SU-DHL-6 (cell line): Measurements from ENCODE around the gene CERS6.

Experiments
- EZH2phosphoT487 ChIP-seq: fragments of 200-600 bp; sonication (generic), shearing (Covaris generic); conservative IDR thresholded peaks from 2 replicates; pipeline ENCODE4 v1.6.1; 2018; ENCODE audit warnings: mild to moderate bottlenecking, antibody characterized with exemption, low read length, moderate library complexity, mixed read lengths
- TF ChIP-seq, protein P1 (sequence below): fragments of 200-600 bp; sonication (generic); IDR thresholded peaks from one replicate; pipeline ENCODE4 v1.5.1; 2017; ENCODE audit warnings: antibody characterized with exemption, mild to moderate bottlenecking, low read length, moderate library complexity; ENCODE audit not compliant: insufficient read depth, poor library complexity, severe bottlenecking

DNA sequence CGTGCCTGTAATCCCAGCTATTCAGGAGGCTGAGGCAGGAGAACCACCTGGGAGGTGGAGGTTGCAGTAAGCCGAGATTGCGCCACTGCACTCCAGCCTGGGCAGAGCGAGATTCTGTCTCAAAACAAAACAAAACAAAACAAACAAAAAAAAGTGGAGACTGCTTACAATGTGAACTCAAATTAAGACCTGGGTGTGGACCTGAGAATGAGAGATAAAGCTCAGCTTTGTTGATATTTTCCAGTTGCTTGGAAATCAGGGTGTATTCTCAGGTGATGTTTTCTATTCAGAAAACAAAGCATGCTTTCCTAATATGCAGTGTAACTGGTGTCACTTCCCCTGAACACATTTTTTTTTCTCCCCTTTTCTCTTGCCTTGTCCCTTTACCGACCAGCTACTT lies 5.3 kb upstream of the CERS6 start:
- TF ChIP-seq, protein P1, sequence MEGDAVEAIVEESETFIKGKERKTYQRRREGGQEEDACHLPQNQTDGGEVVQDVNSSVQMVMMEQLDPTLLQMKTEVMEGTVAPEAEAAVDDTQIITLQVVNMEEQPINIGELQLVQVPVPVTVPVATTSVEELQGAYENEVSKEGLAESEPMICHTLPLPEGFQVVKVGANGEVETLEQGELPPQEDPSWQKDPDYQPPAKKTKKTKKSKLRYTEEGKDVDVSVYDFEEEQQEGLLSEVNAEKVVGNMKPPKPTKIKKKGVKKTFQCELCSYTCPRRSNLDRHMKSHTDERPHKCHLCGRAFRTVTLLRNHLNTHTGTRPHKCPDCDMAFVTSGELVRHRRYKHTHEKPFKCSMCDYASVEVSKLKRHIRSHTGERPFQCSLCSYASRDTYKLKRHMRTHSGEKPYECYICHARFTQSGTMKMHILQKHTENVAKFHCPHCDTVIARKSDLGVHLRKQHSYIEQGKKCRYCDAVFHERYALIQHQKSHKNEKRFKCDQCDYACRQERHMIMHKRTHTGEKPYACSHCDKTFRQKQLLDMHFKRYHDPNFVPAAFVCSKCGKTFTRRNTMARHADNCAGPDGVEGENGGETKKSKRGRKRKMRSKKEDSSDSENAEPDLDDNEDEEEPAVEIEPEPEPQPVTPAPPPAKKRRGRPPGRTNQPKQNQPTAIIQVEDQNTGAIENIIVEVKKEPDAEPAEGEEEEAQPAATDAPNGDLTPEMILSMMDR = no peak
- no peak for TF ChIP-seq EZH2phosphoT487
